G401 (cell line): Measurements from ENCODE around the gene STAG1. TPM values are rescaled to one million over a fixed set of nuclear protein-coding genes. Genes with fewer than 3 reads are reported as not detected.
"Not testable (repeated sequence)": the region's sequence is repeated elsewhere in the genome, so short reads cannot be mapped to it uniquely, and the experiment has no call there.

ENCODE experiments used
- DNase-seq: peaks from one replicate; pipeline ENCODE4 v3.0.0-alpha.2; 2015; ENCODE audit warnings: low spot score
- in situ Hi-C: cut with HindIII; loops from 2 replicates; pipeline ENCODE4 v1.10.0; 2016; ENCODE audit warnings: low sequenced_read_pairs, mixed read lengths
- total RNA-seq: library from RNA; depleted of rRNA; stranded (reverse); fragments of >200 nt; shearing (Covaris generic); gene quantifications from 2 replicates; pipeline ENCODE4 v1.2.3, GENCODE V29; 2014

STAG1 gene
- total RNA-seq, 1 experiment from 2014 or later, result 22.4 TPM

GRCh38 chr3:136485777-136486176 is 266.4 kb downstream of the STAG1 start:
- in situ Hi-C loops, result no loop called here
- no peak for DNase-seq

- DNase-seq, result no peak
- in situ Hi-C loops, result no loop called here
Observed at GRCh38 chr3:136476280-136476679, 275.9 kb downstream of the STAG1 start.

GRCh38 chr3:136474876-136475275 is 277.3 kb downstream of the STAG1 start:
- in situ Hi-C loops, DNase-seq: not testable (repeated sequence)

- in situ Hi-C loops, result no loop called here
- no peak for DNase-seq
Observed at GRCh38 chr3:136473716-136474326, 278.4 kb downstream of the STAG1 start.

GRCh38 chr3:136465296-136465695 is 286.9 kb downstream of the STAG1 start:
- in situ Hi-C loops, result no loop called here
- DNase-seq, result no peak

- DNase-seq, result no peak
- in situ Hi-C loops, result no loop called here
Observed at GRCh38 chr3:136464502-136464901, 287.7 kb downstream of the STAG1 start.

GRCh38 chr3:136463170-136463569 is 289.0 kb downstream of the STAG1 start:
- no peak for DNase-seq
- in situ Hi-C loops, result no loop called here

GRCh38 chr3:136457793-136458192 is 294.4 kb downstream of the STAG1 start:
- in situ Hi-C loops, result no loop called here
- no peak for DNase-seq

GRCh38 chr3:136456196-136456595 is 296.0 kb downstream of the STAG1 start:
- in situ Hi-C loops, result no loop called here
- DNase-seq, result no peak

GRCh38 chr3:136444581-136444980 is 307.6 kb downstream of the STAG1 start:
- no peak for DNase-seq
- in situ Hi-C loops, result no loop called here

GRCh38 chr3:136437043-136437442 is 315.1 kb downstream of the STAG1 start:
- in situ Hi-C loops, result no loop called here
- DNase-seq, result no peak

GRCh38 chr3:136434429-136434828 is 317.7 kb downstream of the STAG1 start:
- no peak for DNase-seq
- in situ Hi-C loops, result no loop called here

- in situ Hi-C loops, result no loop called here
- no peak for DNase-seq
Observed at GRCh38 chr3:136432685-136433084, 319.5 kb downstream of the STAG1 start.

GRCh38 chr3:136428167-136428566 is 324.0 kb downstream of the STAG1 start:
- in situ Hi-C loops, result no loop called here
- no peak for DNase-seq

GRCh38 chr3:136427236-136427635 is 324.9 kb downstream of the STAG1 start:
- in situ Hi-C loops, result no loop called here
- DNase-seq, result no peak

GRCh38 chr3:136414476-136414875 is 337.7 kb downstream of the STAG1 start:
- DNase-seq, result no peak
- in situ Hi-C loops, result no loop called here

GRCh38 chr3:136412307-136412706 is 339.9 kb downstream of the STAG1 start:
- in situ Hi-C loops, result no loop called here
- DNase-seq, result no peak

- DNase-seq, result no peak
- in situ Hi-C loops, result no loop called here
Observed at GRCh38 chr3:136409549-136409948, 342.6 kb downstream of the STAG1 start.

- in situ Hi-C loops, result no loop called here
- DNase-seq, result no peak
Observed at GRCh38 chr3:136404056-136404455, 348.1 kb downstream of the STAG1 start.

- in situ Hi-C loops, result no loop called here
- no peak for DNase-seq
Observed at GRCh38 chr3:136396916-136397315, 355.3 kb downstream of the STAG1 start.

GRCh38 chr3:136390574-136390973 is 361.6 kb downstream of the STAG1 start:
- in situ Hi-C loops, result no loop called here
- no peak for DNase-seq

GRCh38 chr3:136387031-136387430 is 365.1 kb downstream of the STAG1 start:
- in situ Hi-C loops, result no loop called here

More at GRCh38 chr3:136387031-136387430, 365.1 kb downstream of the STAG1 start:
- no peak for DNase-seq
